ENCODE results near the gene LRRK1.

LRRK1 gene

GRCh38 chr15:100913961-100914360 lies 5.2 kb upstream of the LRRK1 start:
- Histone ChIP-seq H3K4me3 (ENCODE audit: low read depth, low read length) (no peak overlapping the region), H3K9me3 (no peaks in the 10 kb centered on the region), H3K27me3 (peaks cover 10% of the 10 kb centered on the region), H3K4me1 (no peaks in the 10 kb centered on the region), H3K36me3 (no peaks in the 10 kb centered on the region)
- no peak for TF ChIP-seq CTCF (IDR thresholded peaks at IDR 0.05; ENCODE audit: low read depth, low read length)
- DNase-seq, result no peak

- Histone ChIP-seq H3K9me3 (no peaks in the 10 kb centered on the region), H3K4me3 (ENCODE audit: low read depth, low read length) (no peak overlapping the region), H3K36me3 (no peaks in the 10 kb centered on the region), H3K27me3 (peaks cover 19% of the 10 kb centered on the region), H3K4me1 (no peaks in the 10 kb centered on the region)
- TF ChIP-seq CTCF (IDR thresholded peaks at IDR 0.05; ENCODE audit: low read depth, low read length), result 0 out of 2 replicates have a peak, but pooled peaks have one; percentile 24
- DNase-seq, result no peak
These were observed 4.3 kb upstream of the LRRK1 start for GRCh38 chr15:100914876-100915275.

GRCh38 chr15:100918034-100918689 lies 995 bp upstream of the LRRK1 start:
- Histone ChIP-seq H3K27me3 (peaks cover 42% of the 10 kb centered on the region), H3K4me3 (ENCODE audit: low read depth, low read length) (peak overlapping the region; percentile 59), H3K4me1 (no peaks in the 10 kb centered on the region), H3K9me3 (no peaks in the 10 kb centered on the region), H3K36me3 (no peaks in the 10 kb centered on the region)
- DNase-seq, result peak; percentile 79
- TF ChIP-seq CTCF (IDR thresholded peaks at IDR 0.05; ENCODE audit: low read depth, low read length), result peak; percentile 87

GRCh38 chr15:100919481-100920405 lies 586 bp downstream of the LRRK1 start:
- H3K4me1 ChIP-seq, result no peaks in the 10 kb centered on the region
- no peaks in the 10 kb centered on the region for H3K36me3 ChIP-seq
- no peak for DNase-seq
- H3K9me3 ChIP-seq, result no peaks in the 10 kb centered on the region
- H3K4me3 ChIP-seq (ENCODE audit: low read depth, low read length), result no peak overlapping the region
- peaks cover 51% of the 10 kb centered on the region for H3K27me3 ChIP-seq
- TF ChIP-seq CTCF (IDR thresholded peaks at IDR 0.05; ENCODE audit: low read depth, low read length), result no peak

GRCh38 chr15:100920516-100921135 lies 1.5 kb downstream of the LRRK1 start:
- Histone ChIP-seq H3K4me3 (ENCODE audit: low read depth, low read length) (no peak overlapping the region), H3K27me3 (peaks cover 52% of the 10 kb centered on the region), H3K9me3 (no peaks in the 10 kb centered on the region), H3K4me1 (no peaks in the 10 kb centered on the region), H3K36me3 (no peaks in the 10 kb centered on the region)
- no peak for TF ChIP-seq CTCF (IDR thresholded peaks at IDR 0.05; ENCODE audit: low read depth, low read length)
- DNase-seq, result no peak
